Measurements from ENCODE around the gene CNKSR1.
"Not testable (repeated sequence)": the region's sequence is repeated elsewhere in the genome, so short reads cannot be mapped to it uniquely, and the experiment has no call there.

The CNKSR1 gene

GRCh38 chr1:26225033-26225831, 47.9 kb downstream of the CNKSR1 start:
- DNase-seq (ENCODE audit: low read depth, low spot score) = no peak

DNA sequence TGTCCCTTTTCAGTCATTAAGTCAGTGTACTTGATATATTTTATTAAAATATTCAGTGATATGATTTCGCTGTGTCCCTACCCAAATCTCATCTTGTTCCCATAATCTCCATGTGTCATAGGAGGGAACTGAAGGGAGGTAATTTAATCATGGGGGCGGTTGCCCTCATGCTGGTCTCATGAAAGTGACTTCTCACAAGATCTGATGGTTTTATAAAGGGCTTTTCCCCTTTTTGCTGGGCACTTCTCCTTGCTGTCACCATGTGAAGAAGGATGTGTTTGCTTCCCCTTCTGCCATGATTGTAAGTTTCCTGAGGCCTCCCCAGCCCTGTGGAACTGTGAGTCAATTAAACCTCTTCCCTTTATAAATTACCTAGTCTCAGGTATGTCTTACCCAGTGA, 53.4 kb downstream of the CNKSR1 start:
- not testable (repeated sequence) for DNase-seq (ENCODE audit: low read depth, low spot score)

GRCh38 chr1:26233903-26234643, 56.8 kb downstream of the CNKSR1 start, which contains the start of gene CEP85:
CEP85 (plus strand) TSS chr1:26234200; CDS start chr1:26239784, 5,584 bp downstream.
- DNase-seq (ENCODE audit: low read depth, low spot score) = peak; percentile 96

- DNase-seq (ENCODE audit: low read depth, low spot score) = no peak
Measured at GRCh38 chr1:26234644-26235370, 57.5 kb downstream of the CNKSR1 start.

DNA sequence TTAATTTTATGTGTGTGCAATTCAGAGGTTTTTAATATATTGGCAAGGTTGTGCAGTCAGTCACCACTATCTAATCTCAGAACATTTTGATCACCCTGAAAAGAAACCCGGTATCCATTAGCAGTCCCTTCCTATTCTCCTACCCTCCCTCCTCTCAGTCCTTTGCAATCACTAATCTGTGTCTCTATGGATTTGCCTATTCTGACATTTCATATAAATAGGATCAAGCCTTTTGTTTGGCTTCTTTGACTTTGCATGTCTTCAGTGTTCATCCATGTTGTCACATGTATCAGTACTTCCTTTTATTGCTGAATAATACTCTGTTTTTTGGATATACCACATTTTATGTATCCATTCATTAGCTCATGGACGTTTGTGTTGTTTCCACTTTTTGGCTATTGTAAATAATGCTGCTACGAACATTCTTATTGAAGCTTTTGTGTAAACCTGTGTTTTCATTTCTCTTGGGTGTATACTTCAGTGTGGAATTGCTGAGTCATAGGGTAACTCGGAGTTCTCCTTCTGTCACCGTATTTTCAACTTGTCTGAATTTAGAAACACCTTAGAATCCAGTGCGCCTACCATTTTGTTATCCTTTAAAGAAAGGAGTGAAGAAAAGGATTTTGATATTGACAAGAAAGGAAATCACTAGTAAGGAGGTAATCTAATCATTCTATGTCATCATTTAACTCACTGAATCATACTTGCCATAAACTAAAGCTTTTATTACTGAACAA, 60.1 kb downstream of the CNKSR1 start:
- no peak for DNase-seq (ENCODE audit: low read depth, low spot score)

Data from activated naive CD8-positive, alpha-beta T cell treated with anti-CD3 and anti-CD28 coated beads, Interleukin-2, amount 50 U/mL, for 16 hours (primary cell).